GM23338 (cell line): Measurements from ENCODE around the gene FEN1. TPM values are rescaled to one million over a fixed set of nuclear protein-coding genes. Genes with fewer than 3 reads are reported as not detected.

Source experiments
- ATAC-seq: fragments of 200-7000 bp; cut with Tn5 transposase; 3 replicates; pipeline ENCODE4 v1.9.1; 2020
- DNase-seq: peaks from one replicate; pipeline ENCODE4 v3.0.0-alpha.2; 2015; ENCODE audit warnings: low spot score
- H2AFZ ChIP-seq: fragments of 200-600 bp; sonication (generic); 2 replicates; pipeline ENCODE4 v1.8.0; 2016; ENCODE audit warnings: antibody characterized with exemption, mild to moderate bottlenecking, moderate library complexity
- H3F3A ChIP-seq: fragments of 200-600 bp; sonication (generic); replicated peaks from 2 replicates; pipeline ENCODE4 v1.8.0; 2017; ENCODE audit warnings: antibody characterized with exemption, mixed run types, low read depth
- H3K27ac ChIP-seq: fragments of 200-600 bp; sonication (generic); 2 replicates; pipeline ENCODE4 v1.6.1; 2016; ENCODE audit warnings: low read depth
- H3K27me3 ChIP-seq: fragments of 200-600 bp; sonication (generic); 2 replicates; pipeline ENCODE4 v1.8.0; 2016; ENCODE audit warnings: mild to moderate bottlenecking, mixed run types, moderate library complexity; ENCODE audit not compliant: insufficient read depth
- H3K36me3 ChIP-seq: fragments of 200-600 bp; sonication (generic); 2 replicates; pipeline ENCODE4 v1.8.0; 2016; ENCODE audit warnings: mild to moderate bottlenecking; ENCODE audit not compliant: insufficient read depth
- H3K4me1 ChIP-seq: fragments of 200-600 bp; sonication (generic); 2 replicates; pipeline ENCODE4 v1.8.0; 2016; ENCODE audit warnings: mild to moderate bottlenecking, moderate library complexity; ENCODE audit not compliant: insufficient read depth
- H3K4me2 ChIP-seq: fragments of 200-600 bp; sonication (generic); 2 replicates; pipeline ENCODE4 v1.7.1; 2017; ENCODE audit warnings: mixed run types
- H3K4me3 ChIP-seq: fragments of 200-600 bp; sonication (generic); 2 replicates; pipeline ENCODE4 v1.6.1; 2016; ENCODE audit warnings: mixed run types
- H3K79me2 ChIP-seq: fragments of 200-600 bp; sonication (generic); replicated peaks from 2 replicates; pipeline ENCODE4 v1.8.0; 2017; ENCODE audit warnings: mild to moderate bottlenecking; ENCODE audit not compliant: insufficient read depth
- H3K9me2 ChIP-seq: fragments of 200-600 bp; sonication (generic); 2 replicates; pipeline ENCODE4 v1.8.0; 2017; ENCODE audit not compliant: insufficient read depth
- H4K20me1 ChIP-seq: fragments of 200-600 bp; sonication (generic); replicated peaks from 2 replicates; pipeline ENCODE4 v1.8.0; 2017; ENCODE audit warnings: mild to moderate bottlenecking; ENCODE audit not compliant: insufficient read depth
- H3K27ac Mint-ChIP-seq: 2 replicates; pipeline ENCODE4 v1.8.0; 2020; ENCODE audit warnings: inconsistent platforms, mild to moderate bottlenecking, moderate library complexity, mixed read lengths
- H3K27me3 Mint-ChIP-seq: 3 replicates; pipeline ENCODE4 v1.8.0; 2022; ENCODE audit warnings: low read depth, mild to moderate bottlenecking, moderate library complexity, mixed read lengths, inconsistent platforms; ENCODE audit not compliant: insufficient read depth, poor library complexity
- H3K36me3 Mint-ChIP-seq: 3 replicates; pipeline ENCODE4 v1.8.0; 2021; ENCODE audit warnings: low read depth, mild to moderate bottlenecking, inconsistent platforms, moderate library complexity, mixed read lengths
- H3K4me1 Mint-ChIP-seq: 3 replicates; pipeline ENCODE4 v1.8.0; 2020; ENCODE audit warnings: mild to moderate bottlenecking, inconsistent platforms, mixed read lengths
- H3K4me3 Mint-ChIP-seq: 3 replicates; pipeline ENCODE4 v1.8.0; 2021; ENCODE audit warnings: moderate library complexity, mild to moderate bottlenecking, inconsistent platforms, mixed read lengths
- H3K9me3 Mint-ChIP-seq: 3 replicates; pipeline ENCODE4 v1.8.0; 2020; ENCODE audit warnings: moderate library complexity, mild to moderate bottlenecking, inconsistent platforms, mixed read lengths
- CREB1 ChIP-seq: fragments of 250-450 bp; sonication (Bioruptor Pico); IDR thresholded peaks from 2 replicates; pipeline ENCODE4 v1.5.0; 2020; ENCODE audit warnings: low read depth, mild to moderate bottlenecking, moderate library complexity
- EZH2 ChIP-seq: fragments of 200-600 bp; sonication (generic); IDR thresholded peaks from one replicate; pipeline ENCODE4 v1.8.0; 2017; ENCODE audit warnings: antibody characterized with exemption, mild to moderate bottlenecking, low read depth; ENCODE audit not compliant: unreplicated experiment
- EZH2phosphoT487 ChIP-seq: fragments of 200-600 bp; sonication (generic); IDR thresholded peaks from one replicate; pipeline ENCODE4 v1.8.1; 2018; ENCODE audit warnings: antibody characterized with exemption; ENCODE audit not compliant: unreplicated experiment
- JUNB ChIP-seq: IDR thresholded peaks from one replicate; pipeline ENCODE4 v1.6.1; 2016; ENCODE audit warnings: antibody characterized with exemption; ENCODE audit not compliant: unreplicated experiment
- NANOG ChIP-seq: IDR thresholded peaks from 2 replicates; pipeline ENCODE4 v1.6.1; 2016; ENCODE audit warnings: antibody characterized with exemption, borderline replicate concordance
- POLR2AphosphoS5 ChIP-seq: IDR thresholded peaks from 2 replicates; pipeline ENCODE4 v1.6.1; 2016; ENCODE audit warnings: antibody characterized with exemption, low read depth
- STAT1 ChIP-seq: IDR thresholded peaks from one replicate; pipeline ENCODE4 v1.6.1; 2016; ENCODE audit warnings: antibody characterized with exemption; ENCODE audit not compliant: unreplicated experiment
- ZNF114 ChIP-seq: fragments of 250-450 bp; sonication (Bioruptor Pico); IDR thresholded peaks from 2 replicates; pipeline ENCODE4 v1.5.0; 2020; ENCODE audit warnings: mild to moderate bottlenecking, moderate library complexity
- ZNF331 ChIP-seq: fragments of 250-450 bp; sonication (Bioruptor Pico); IDR thresholded peaks from 2 replicates; pipeline ENCODE4 v1.5.0; 2020; ENCODE audit warnings: low read depth, mild to moderate bottlenecking, moderate library complexity
- polyA plus RNA-seq: library from polyadenylated mRNA; unstranded; fragments of >200 nt; fragmentation: Nextera tagmentation; extraction: Ambion mirVana; gene quantifications from 2 replicates; pipeline ENCODE4 v1.2.1, GENCODE V29; 2016
- total RNA-seq: library from RNA; depleted of rRNA; stranded (reverse); fragments of >200 nt; shearing (Covaris generic); gene quantifications from 2 replicates; pipeline ENCODE4 v1.2.3, GENCODE V29; 2014
- TF ChIP-seq, protein P1 (sequence below): fragments of 250-450 bp; sonication (Bioruptor Pico); IDR thresholded peaks from 2 replicates; pipeline ENCODE4 v1.5.0; 2020; ENCODE audit warnings: mild to moderate bottlenecking, moderate library complexity
- TF ChIP-seq, protein P2 (sequence below): IDR thresholded peaks from one replicate; pipeline ENCODE4 v1.6.1; 2018; ENCODE audit warnings: antibody characterized with exemption; ENCODE audit not compliant: unreplicated experiment
- TF ChIP-seq, protein P3 (sequence below): IDR thresholded peaks from 2 replicates; pipeline ENCODE4 v1.6.1; 2016; ENCODE audit warnings: antibody characterized with exemption
- TF ChIP-seq, protein P4 (sequence below), 2 experiments: fragments of 200-600 bp in 1 of 2; sonication (generic) in 1 of 2; conservative IDR thresholded peaks; 2 replicates each; pipeline versions ENCODE4 v1.5.1 to v1.6.1; 2016 to 2017; ENCODE audit warnings: antibody characterized with exemption in 2 of 2, low read depth in 2 of 2, mild to moderate bottlenecking in 2 of 2, moderate library complexity in 1 of 2

FEN1 gene
- total and polyA plus RNA-seq, 2 experiments from 2014 or later = 85.1 to 89.0 TPM

DNA sequence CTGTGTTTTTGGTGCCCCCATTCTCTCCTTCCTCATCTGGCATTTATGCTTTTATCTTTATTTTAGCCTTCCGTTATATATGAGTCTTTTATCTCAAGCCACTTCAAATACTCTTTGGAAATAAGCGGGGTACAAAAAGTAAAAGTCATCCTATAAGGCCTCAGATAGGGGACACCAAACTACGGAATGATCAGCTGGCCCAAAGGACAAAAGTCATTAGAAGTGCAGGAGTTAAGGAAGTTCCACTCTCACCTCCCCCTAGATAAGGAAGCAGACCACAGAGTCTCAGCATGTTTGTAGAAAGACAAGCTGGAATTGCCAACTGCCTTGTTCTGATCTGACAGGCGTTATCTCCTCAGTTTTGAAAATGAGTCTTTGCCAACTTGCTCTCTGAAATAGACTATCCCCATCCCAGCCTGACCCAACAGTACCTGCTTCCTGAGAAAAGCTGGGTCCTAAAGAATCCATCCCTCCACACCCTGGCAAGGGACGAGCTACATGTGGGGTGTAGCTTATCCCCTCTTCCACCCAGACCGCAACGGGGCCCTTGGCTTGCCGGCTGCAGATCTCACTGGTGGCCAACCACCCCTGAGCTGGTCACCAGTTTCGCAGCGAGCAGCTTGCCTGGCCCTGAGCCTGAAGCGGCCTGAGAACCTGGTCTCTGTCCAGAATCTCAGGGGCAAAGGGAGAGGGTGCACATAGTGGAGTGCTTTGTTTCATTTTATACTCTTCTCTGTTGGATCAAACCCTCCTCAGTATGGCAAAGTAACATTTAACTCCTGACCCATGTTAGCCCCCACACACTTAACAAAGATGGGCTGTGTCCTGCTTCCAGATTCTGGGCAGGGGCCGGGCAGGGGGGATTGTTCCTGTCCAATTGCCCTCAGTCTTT lies 49.2 kb downstream of the FEN1 start:
- Histone ChIP-seq H3K27me3 (no peaks in the 10 kb centered on the region), H4K20me1 (peaks cover 44% of the 10 kb centered on the region), H3K36me3 (peaks cover 64% of the 10 kb centered on the region), H2AFZ (no peak overlapping the region), H3K4me3 (no peak overlapping the region), H3K4me1 (no peaks in the 10 kb centered on the region), H3K79me2 (peaks cover 36% of the 10 kb centered on the region), H3F3A (peaks cover 26% of the 10 kb centered on the region; the same call in 1 of the 2 replicates), H3K4me2 (no peak overlapping the region), H3K27ac (no peak overlapping the region), H3K9me2 (no peaks in the 10 kb centered on the region)
- DNase-seq (no peak), ATAC-seq (no peak)
- peaks cover 98% of the 10 kb centered on the region for H3K36me3 Mint-ChIP-seq
- TF ChIP-seq CREB1 (CRISPR knock-in tag) (no peak), ZNF331 (no peak), EZH2phosphoT487 (no peak), POLR2AphosphoS5 (no peak), JUNB (no peak), NANOG (no peak), EZH2 (no peak), ZNF114 (CRISPR knock-in tag) (no peak), STAT1 (no peak)
- TF ChIP-seq, protein P1, sequence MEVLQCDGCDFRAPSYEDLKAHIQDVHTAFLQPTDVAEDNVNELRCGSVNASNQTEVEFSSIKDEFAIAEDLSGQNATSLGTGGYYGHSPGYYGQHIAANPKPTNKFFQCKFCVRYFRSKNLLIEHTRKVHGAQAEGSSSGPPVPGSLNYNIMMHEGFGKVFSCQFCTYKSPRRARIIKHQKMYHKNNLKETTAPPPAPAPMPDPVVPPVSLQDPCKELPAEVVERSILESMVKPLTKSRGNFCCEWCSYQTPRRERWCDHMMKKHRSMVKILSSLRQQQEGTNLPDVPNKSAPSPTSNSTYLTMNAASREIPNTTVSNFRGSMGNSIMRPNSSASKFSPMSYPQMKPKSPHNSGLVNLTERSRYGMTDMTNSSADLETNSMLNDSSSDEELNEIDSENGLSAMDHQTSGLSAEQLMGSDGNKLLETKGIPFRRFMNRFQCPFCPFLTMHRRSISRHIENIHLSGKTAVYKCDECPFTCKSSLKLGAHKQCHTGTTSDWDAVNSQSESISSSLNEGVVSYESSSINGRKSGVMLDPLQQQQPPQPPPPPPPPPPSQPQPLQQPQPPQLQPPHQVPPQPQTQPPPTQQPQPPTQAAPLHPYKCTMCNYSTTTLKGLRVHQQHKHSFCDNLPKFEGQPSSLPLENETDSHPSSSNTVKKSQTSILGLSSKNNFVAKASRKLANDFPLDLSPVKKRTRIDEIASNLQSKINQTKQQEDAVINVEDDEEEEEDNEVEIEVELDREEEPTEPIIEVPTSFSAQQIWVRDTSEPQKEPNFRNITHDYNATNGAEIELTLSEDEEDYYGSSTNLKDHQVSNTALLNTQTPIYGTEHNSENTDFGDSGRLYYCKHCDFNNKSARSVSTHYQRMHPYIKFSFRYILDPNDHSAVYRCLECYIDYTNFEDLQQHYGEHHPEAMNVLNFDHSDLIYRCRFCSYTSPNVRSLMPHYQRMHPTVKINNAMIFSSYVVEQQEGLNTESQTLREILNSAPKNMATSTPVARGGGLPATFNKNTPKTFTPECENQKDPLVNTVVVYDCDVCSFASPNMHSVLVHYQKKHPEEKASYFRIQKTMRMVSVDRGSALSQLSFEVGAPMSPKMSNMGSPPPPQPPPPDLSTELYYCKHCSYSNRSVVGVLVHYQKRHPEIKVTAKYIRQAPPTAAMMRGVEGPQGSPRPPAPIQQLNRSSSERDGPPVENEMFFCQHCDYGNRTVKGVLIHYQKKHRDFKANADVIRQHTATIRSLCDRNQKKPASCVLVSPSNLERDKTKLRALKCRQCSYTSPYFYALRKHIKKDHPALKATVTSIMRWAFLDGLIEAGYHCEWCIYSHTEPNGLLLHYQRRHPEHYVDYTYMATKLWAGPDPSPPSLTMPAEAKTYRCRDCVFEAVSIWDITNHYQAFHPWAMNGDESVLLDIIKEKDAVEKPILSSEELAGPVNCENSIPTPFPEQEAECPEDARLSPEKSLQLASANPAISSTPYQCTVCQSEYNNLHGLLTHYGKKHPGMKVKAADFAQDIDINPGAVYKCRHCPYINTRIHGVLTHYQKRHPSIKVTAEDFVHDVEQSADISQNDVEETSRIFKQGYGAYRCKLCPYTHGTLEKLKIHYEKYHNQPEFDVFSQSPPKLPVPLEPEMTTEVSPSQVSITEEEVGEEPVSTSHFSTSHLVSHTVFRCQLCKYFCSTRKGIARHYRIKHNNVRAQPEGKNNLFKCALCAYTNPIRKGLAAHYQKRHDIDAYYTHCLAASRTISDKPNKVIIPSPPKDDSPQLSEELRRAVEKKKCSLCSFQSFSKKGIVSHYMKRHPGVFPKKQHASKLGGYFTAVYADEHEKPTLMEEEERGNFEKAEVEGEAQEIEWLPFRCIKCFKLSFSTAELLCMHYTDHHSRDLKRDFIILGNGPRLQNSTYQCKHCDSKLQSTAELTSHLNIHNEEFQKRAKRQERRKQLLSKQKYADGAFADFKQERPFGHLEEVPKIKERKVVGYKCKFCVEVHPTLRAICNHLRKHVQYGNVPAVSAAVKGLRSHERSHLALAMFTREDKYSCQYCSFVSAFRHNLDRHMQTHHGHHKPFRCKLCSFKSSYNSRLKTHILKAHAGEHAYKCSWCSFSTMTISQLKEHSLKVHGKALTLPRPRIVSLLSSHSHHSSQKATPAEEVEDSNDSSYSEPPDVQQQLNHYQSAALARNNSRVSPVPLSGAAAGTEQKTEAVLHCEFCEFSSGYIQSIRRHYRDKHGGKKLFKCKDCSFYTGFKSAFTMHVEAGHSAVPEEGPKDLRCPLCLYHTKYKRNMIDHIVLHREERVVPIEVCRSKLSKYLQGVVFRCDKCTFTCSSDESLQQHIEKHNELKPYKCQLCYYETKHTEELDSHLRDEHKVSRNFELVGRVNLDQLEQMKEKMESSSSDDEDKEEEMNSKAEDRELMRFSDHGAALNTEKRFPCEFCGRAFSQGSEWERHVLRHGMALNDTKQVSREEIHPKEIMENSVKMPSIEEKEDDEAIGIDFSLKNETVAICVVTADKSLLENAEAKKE = no peak
- TF ChIP-seq, protein P2, sequence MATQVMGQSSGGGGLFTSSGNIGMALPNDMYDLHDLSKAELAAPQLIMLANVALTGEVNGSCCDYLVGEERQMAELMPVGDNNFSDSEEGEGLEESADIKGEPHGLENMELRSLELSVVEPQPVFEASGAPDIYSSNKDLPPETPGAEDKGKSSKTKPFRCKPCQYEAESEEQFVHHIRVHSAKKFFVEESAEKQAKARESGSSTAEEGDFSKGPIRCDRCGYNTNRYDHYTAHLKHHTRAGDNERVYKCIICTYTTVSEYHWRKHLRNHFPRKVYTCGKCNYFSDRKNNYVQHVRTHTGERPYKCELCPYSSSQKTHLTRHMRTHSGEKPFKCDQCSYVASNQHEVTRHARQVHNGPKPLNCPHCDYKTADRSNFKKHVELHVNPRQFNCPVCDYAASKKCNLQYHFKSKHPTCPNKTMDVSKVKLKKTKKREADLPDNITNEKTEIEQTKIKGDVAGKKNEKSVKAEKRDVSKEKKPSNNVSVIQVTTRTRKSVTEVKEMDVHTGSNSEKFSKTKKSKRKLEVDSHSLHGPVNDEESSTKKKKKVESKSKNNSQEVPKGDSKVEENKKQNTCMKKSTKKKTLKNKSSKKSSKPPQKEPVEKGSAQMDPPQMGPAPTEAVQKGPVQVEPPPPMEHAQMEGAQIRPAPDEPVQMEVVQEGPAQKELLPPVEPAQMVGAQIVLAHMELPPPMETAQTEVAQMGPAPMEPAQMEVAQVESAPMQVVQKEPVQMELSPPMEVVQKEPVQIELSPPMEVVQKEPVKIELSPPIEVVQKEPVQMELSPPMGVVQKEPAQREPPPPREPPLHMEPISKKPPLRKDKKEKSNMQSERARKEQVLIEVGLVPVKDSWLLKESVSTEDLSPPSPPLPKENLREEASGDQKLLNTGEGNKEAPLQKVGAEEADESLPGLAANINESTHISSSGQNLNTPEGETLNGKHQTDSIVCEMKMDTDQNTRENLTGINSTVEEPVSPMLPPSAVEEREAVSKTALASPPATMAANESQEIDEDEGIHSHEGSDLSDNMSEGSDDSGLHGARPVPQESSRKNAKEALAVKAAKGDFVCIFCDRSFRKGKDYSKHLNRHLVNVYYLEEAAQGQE = no peak
- TF ChIP-seq, protein P3, sequence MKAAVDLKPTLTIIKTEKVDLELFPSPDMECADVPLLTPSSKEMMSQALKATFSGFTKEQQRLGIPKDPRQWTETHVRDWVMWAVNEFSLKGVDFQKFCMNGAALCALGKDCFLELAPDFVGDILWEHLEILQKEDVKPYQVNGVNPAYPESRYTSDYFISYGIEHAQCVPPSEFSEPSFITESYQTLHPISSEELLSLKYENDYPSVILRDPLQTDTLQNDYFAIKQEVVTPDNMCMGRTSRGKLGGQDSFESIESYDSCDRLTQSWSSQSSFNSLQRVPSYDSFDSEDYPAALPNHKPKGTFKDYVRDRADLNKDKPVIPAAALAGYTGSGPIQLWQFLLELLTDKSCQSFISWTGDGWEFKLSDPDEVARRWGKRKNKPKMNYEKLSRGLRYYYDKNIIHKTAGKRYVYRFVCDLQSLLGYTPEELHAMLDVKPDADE = no peak
- TF ChIP-seq, protein P4, sequence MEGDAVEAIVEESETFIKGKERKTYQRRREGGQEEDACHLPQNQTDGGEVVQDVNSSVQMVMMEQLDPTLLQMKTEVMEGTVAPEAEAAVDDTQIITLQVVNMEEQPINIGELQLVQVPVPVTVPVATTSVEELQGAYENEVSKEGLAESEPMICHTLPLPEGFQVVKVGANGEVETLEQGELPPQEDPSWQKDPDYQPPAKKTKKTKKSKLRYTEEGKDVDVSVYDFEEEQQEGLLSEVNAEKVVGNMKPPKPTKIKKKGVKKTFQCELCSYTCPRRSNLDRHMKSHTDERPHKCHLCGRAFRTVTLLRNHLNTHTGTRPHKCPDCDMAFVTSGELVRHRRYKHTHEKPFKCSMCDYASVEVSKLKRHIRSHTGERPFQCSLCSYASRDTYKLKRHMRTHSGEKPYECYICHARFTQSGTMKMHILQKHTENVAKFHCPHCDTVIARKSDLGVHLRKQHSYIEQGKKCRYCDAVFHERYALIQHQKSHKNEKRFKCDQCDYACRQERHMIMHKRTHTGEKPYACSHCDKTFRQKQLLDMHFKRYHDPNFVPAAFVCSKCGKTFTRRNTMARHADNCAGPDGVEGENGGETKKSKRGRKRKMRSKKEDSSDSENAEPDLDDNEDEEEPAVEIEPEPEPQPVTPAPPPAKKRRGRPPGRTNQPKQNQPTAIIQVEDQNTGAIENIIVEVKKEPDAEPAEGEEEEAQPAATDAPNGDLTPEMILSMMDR (conservative IDR thresholded peaks at IDR 0.05; ENCODE audit: low read depth in 2 of 2) = no peak
- peaks cover 12% of the 10 kb centered on the region for H3K27me3 Mint-ChIP-seq
- H3K27ac Mint-ChIP-seq = no peak overlapping the region
- H3K4me3 Mint-ChIP-seq = no peak overlapping the region
- H3K4me1 Mint-ChIP-seq = peaks cover 7% of the 10 kb centered on the region
- no peaks in the 10 kb centered on the region for H3K9me3 Mint-ChIP-seq
